GM10847 (cell line): ENCODE measurements around the gene PDZD2.

Source experiments
- POLR2A ChIP-seq: IDR thresholded peaks from 2 replicates; pipeline ENCODE4 v1.6.1; 2011; ENCODE audit not compliant: insufficient read length; ENCODE audit errors: extremely low read depth

Gene PDZD2

DNA sequence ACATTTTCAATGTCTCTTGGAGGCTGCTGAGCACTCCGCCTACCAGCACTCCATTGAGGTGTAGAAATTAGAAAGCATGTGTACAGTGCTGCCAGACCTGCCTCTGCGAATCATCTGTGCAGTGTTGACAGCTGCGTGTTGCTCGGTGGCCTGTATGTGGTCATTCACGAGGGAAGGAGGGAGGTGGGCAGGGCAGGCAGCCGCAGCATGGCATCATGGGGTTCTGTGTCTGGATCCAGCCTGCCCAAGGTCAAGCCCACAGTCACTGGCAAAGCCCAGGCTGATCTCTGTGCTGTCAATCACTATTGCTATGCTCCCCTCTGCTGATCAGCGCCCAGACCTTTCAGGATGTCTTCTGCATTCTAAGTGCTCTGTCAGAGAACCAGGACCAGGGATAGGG is 8.0 kb upstream of the PDZD2 start:
- no peak for TF ChIP-seq POLR2A

DNA sequence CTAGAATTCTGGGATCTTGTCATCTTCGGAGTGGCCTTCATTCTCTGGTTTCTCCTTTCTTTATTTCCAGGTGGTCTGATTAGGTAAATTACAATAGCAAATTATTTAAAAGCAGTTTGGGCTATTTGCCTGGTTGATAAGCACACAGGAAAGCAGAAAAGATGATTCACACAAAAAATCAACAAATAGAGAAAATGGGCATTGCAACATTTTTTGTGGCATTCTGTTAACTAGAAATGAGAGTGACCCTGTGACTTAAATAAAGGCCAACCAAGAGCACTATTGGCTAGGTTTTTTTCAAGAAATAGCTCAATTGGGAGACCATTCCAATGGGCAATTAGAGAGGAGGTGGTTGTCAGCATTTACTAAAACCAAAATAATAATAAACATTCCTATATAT is 6.5 kb upstream of the PDZD2 start:
- no peak for TF ChIP-seq POLR2A

DNA sequence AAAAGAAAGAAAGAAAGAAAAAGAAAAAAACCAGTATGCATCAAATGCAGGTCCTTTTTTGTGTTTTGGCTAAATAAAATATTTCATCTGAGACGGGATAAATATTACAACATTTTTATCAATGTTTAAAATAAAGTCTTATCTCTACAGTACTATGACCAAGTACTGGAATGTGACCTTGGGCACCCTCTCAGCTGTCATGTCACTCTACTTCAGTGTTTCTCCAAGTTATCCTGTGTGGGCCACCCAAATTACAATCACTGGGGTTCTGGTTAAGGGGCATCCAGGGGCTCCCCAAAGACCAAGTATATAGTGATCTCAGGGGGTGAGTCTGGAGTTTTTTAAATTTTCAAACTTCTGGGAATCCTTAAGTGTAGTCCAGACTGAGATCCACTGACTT is 3.5 kb upstream of the PDZD2 start:
- TF ChIP-seq POLR2A = no peak

- TF ChIP-seq POLR2A = no peak
Measured at GRCh38 chr5:31637851-31638250, 1.1 kb upstream of the PDZD2 start.

- TF ChIP-seq POLR2A = no peak
Measured at GRCh38 chr5:31638345-31638744, 586 bp upstream of the PDZD2 start.

- no peak for TF ChIP-seq POLR2A
Measured at GRCh38 chr5:31639481-31640411, 815 bp downstream of the PDZD2 start.

GRCh38 chr5:31640573-31640972 is 1.6 kb downstream of the PDZD2 start:
- no peak for TF ChIP-seq POLR2A

DNA sequence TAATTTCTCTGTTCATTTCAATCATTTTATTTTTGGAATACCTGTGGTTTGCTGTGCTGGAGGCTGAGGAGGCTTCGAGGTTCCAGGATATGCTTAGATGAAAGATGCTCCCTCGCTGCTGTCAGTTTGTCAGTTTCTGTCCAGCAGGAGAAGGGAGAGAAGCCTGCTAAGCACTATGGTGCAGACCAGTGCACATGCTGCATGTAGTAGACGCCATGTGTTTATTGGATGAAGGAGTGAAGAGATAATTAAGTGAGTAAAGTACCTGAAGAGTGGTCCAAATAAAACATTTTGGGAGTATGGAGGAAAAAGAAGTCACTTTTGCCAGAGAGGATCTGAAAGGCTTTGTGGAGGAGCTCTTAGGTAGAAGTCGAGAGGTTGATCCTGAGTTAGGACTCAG is 2.1 kb downstream of the PDZD2 start:
- no peak for TF ChIP-seq POLR2A

- TF ChIP-seq POLR2A = no peak
Measured at GRCh38 chr5:31641575-31641974, 2.6 kb downstream of the PDZD2 start.

- TF ChIP-seq POLR2A = no peak
Measured at GRCh38 chr5:31645420-31646081, 6.6 kb downstream of the PDZD2 start.

DNA sequence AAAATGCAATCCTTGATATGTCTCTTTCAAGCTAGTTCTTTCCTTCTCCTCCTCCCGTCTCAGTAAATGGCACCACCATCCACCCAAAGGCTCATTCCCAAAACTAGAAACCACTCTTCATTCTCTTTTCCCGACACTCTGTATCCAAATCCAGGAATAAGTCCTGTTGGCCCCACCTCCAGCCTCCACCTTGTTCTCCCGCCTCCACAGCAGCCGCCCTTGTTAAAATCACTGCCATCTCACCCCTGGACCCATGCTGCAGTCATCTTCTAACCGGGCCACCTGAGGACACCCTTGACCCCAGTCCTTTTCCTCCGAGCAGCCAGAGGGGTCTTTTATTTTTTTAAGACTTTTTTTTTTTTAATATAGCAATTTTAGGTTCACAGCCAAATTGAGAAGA is 9.4 kb downstream of the PDZD2 start:
- TF ChIP-seq POLR2A = no peak

DNA sequence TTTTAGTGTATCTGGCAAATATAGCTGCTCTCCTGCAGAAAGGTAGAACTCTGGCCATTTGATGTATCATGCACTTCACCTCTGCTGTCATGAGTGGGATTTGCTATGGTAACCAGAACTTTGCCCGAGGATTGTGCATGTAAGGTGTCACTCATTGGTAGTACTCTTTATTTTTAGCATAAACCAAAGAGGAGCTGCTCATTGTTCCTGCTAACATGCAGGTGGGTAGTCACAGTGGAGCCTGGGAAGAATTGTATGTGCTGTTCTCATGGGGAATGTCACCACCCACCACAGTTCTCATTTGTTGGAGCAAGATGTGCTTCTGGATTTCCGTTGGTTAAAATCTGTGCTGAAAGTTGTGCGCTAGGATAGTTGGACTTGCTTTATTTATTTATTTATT is 12.3 kb downstream of the PDZD2 start:
- no peak for TF ChIP-seq POLR2A

GRCh38 chr5:31655491-31655890 is 16.6 kb downstream of the PDZD2 start:
- TF ChIP-seq POLR2A = no peak

- TF ChIP-seq POLR2A = no peak
Measured at GRCh38 chr5:31656806-31657205, 17.9 kb downstream of the PDZD2 start.

GRCh38 chr5:31657315-31657979 is 18.5 kb downstream of the PDZD2 start:
- TF ChIP-seq POLR2A = no peak

DNA sequence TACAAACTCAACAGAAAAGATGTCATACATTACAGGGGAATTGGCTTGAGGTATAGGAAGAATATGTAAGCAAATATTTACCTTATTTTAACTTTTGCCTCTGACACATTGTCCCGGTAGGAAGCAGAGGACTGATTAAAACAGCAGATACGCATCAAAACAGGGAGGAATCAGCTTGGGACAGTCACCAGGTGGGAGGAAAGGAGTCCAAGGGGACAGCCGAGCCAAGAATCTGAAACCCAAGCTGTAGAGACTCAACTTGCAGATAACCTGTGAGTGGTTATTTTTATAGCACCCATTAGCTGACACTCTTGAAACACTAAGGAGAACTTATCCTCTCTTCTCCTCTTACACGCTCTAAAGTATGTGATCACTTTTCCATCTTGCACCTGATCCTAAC is 22.3 kb downstream of the PDZD2 start:
- TF ChIP-seq POLR2A = no peak

DNA sequence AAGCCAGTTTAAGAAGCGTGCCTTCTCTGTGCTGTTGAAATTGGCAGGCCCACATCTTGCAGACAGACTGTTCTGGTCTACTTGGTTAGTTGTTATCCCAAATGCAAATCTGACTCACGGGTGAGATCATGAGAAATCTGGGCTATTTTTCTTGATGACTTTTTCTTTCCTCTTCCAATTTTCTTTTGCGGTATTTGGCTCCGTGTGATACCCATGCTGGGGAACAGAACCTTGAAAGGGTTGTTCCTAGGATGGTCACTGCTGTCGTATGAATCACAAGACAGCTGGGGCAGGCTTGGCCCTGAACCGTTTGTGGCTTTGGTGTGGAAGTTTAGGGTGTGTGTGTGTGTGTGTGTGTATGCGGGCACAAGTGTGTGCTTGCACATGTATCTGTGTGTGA is 24.6 kb downstream of the PDZD2 start:
- TF ChIP-seq POLR2A = no peak

DNA sequence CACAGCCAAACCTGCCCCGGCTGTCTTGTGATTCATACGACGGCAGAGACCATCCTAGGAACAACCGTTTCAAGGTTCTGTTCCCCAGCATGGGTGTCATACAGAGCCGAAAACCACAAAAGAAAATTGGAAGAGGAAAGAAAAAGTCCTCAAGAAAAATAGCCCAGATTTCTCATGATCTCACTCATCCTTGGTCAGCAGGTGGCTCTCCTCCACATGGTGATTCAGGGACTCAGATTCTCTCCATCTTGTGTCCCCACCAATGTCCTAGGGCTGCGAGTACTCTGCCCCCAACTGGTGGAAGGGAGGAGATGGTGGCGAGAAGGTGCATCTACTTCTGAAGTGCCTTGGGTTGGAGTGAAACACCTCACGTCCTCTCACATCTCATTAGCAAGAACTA is 25.6 kb downstream of the PDZD2 start:
- TF ChIP-seq POLR2A = no peak
